Measurements from ENCODE around the gene WIPF3. TPM values are rescaled to one million over a fixed set of nuclear protein-coding genes. Genes with fewer than 3 reads are reported as not detected.

Gene WIPF3
- total and polyA plus RNA-seq, 8 donors = 0.50 to 1.7 (median 1.0) TPM; not detected in 1

GRCh38 chr7:29879609-29880008, 73.3 kb downstream of the WIPF3 start:
- Histone ChIP-seq H3K36me3 (no peaks in the 10 kb centered on the region), H3K27ac (no peak overlapping the region), H3K4me3 (no peak overlapping the region), H3K27me3 (peaks cover 2 to 17% of the 10 kb centered on the region in 2 donors), H3K9me3 (no peaks in the 10 kb centered on the region), H3K4me1 (no peaks in the 10 kb centered on the region)
- ATAC-seq (no peak), DNase-seq (no peak)
- TF ChIP-seq CTCF (IDR thresholded peaks at IDR 0.05) = no peak
- intact Hi-C loops (cut with DNase I) = no loop called here

GRCh38 chr7:29881724-29882123, 75.4 kb downstream of the WIPF3 start:
- TF ChIP-seq CTCF (IDR thresholded peaks at IDR 0.05) = no peak
- Histone ChIP-seq H3K9me3 (no peaks in the 10 kb centered on the region), H3K4me3 (no peak overlapping the region), H3K4me1 (no peaks in the 10 kb centered on the region), H3K27ac (no peak overlapping the region), H3K36me3 (no peaks in the 10 kb centered on the region), H3K27me3 (peaks cover 2 to 21% of the 10 kb centered on the region in 2 donors)
- DNase-seq = no peak
- intact Hi-C loops (cut with DNase I) = no loop called here
- ATAC-seq = no peak

- no peak for ATAC-seq
- Histone ChIP-seq H3K27ac (no peak overlapping the region), H3K4me1 (no peaks in the 10 kb centered on the region), H3K9me3 (no peaks in the 10 kb centered on the region), H3K27me3 (peaks cover 2 to 21% of the 10 kb centered on the region in 2 donors), H3K4me3 (no peak overlapping the region), H3K36me3 (no peaks in the 10 kb centered on the region)
- TF ChIP-seq CTCF (IDR thresholded peaks at IDR 0.05) = no peak
- DNase-seq = no peak
- intact Hi-C loops (cut with DNase I) = no loop called here
Observed at GRCh38 chr7:29882481-29882880, 76.2 kb downstream of the WIPF3 start.

- H3K4me1 ChIP-seq = no peaks in the 10 kb centered on the region
- intact Hi-C loops (cut with DNase I) = no loop called here
- H3K27ac ChIP-seq = no peak overlapping the region
- peak overlapping the region in 1 of 2 donors; percentile 13 for H3K4me3 ChIP-seq
- TF ChIP-seq CTCF (IDR thresholded peaks at IDR 0.05) = no peak
- no peaks in the 10 kb centered on the region for H3K36me3 ChIP-seq
- peaks cover 2 to 21% of the 10 kb centered on the region in 2 donors for H3K27me3 ChIP-seq
- DNase-seq (peak in 2 of 4 donors; percentile 8 to 77), ATAC-seq (peak; percentile 69)
- H3K9me3 ChIP-seq = no peaks in the 10 kb centered on the region
Observed at GRCh38 chr7:29883462-29884398, 77.4 kb downstream of the WIPF3 start.
